Stimulated activated CD8-positive, alpha-beta memory T cell treated with anti-CD3 and anti-CD28 coated beads, Interleukin-15, amount 100 ng/mL, for 48 hours (primary cell): ENCODE results near the gene RPE.

Experiments
- DNase-seq, 2 donors: peaks; one replicate each; pipeline ENCODE4 v3.0.0-alpha.2; 2020; ENCODE audit warnings: low read depth in 2 of 2

The RPE gene

GRCh38 chr2:210000464-210001324 lies 1.7 kb upstream of the RPE start:
- no peak for DNase-seq

- DNase-seq: no peak
Measured at GRCh38 chr2:210003359-210003758, 921 bp downstream of the RPE start.

GRCh38 chr2:210004881-210005280 lies 2.4 kb downstream of the RPE start:
- no peak for DNase-seq

GRCh38 chr2:210007895-210008294 lies 5.5 kb downstream of the RPE start:
- DNase-seq: no peak

- no peak for DNase-seq
Measured at GRCh38 chr2:210009126-210009525, 6.7 kb downstream of the RPE start.

GRCh38 chr2:210009896-210010295 lies 7.5 kb downstream of the RPE start:
- no peak for DNase-seq

GRCh38 chr2:210020138-210020537 lies 17.7 kb downstream of the RPE start:
- DNase-seq: no peak

GRCh38 chr2:210022824-210023223 lies 20.4 kb downstream of the RPE start:
- no peak for DNase-seq

GRCh38 chr2:210027608-210028007 lies 25.2 kb downstream of the RPE start:
- no peak for DNase-seq

- DNase-seq: no peak
Measured at GRCh38 chr2:210028178-210028577, 25.7 kb downstream of the RPE start.

GRCh38 chr2:210034087-210034683 lies 31.7 kb downstream of the RPE start:
- no peak for DNase-seq

- no peak for DNase-seq
Measured at GRCh38 chr2:210035679-210036078, 33.2 kb downstream of the RPE start.

GRCh38 chr2:210038078-210038477 lies 35.6 kb downstream of the RPE start:
- no peak for DNase-seq

GRCh38 chr2:210046851-210047500 lies 44.5 kb downstream of the RPE start:
- no peak for DNase-seq

- no peak for DNase-seq
Measured at GRCh38 chr2:210049831-210050230, 47.4 kb downstream of the RPE start.

- DNase-seq: no peak
Measured at GRCh38 chr2:210050885-210051284, 48.4 kb downstream of the RPE start.

- DNase-seq: no peak
Measured at GRCh38 chr2:210054696-210055095, 52.3 kb downstream of the RPE start.

- DNase-seq: no peak
Measured at GRCh38 chr2:210055825-210056224, 53.4 kb downstream of the RPE start.

GRCh38 chr2:210063306-210063705 lies 60.9 kb downstream of the RPE start:
- DNase-seq: no peak
